ENCODE data around the gene CACNB2. TPM values are rescaled to one million over a fixed set of nuclear protein-coding genes. Genes with fewer than 3 reads are reported as not detected.
A peak's percentile ranks its signal among the peaks of the same experiment; 100 is the strongest.

Gene CACNB2
- total and polyA plus RNA-seq, 4 donors: 0.38 to 3.1 (median 0.83) TPM

DNA sequence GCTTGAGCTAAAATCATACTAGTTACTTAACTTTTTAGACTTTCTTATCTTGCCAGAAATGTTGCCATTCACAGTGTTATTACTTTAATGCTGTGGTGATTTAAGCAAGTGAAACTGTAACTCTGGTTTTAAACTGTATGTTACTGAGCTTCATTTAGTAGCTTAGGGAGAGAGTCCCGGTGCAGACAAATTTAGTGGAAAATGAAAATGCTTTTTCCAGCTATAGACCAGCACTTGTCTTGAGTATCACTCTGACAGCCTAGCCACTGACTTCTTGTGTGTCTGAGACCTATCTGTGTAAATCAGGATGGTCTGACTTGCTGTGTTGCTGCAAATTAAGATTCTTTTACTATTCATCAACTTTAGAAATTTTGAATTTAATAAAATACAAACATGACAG, 200.8 kb downstream of the CACNB2 start:
- no peak overlapping the region for H3K27ac ChIP-seq (ENCODE audit: low read depth in 1 of 2, low read length in 2 of 2)

DNA sequence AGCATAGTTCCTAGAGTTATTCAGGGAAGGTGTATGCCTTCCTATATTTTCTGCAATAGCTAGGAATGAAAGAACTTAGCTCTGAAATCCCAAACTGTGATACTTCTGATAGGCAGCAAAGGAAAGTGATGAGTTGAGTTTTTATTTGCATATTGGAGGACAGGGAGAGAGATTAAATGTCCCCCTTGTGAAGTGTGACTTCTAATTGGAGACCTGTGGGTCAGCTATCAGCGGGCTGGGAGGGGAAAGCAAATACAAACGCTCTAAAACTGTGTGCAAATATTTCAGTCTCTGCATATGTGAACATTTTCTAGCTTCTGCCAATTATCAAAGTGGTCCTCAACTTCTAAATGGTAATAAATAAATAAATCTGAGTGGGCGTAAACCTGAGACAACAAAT, 203.3 kb downstream of the CACNB2 start:
- 59% methylated on average over 3 of the region's 3 CpGs for WGBS
- no peaks in the 10 kb centered on the region for H3K9me3 ChIP-seq (ENCODE audit: control insufficient read depth in 4 of 4, low read length in 3 of 4)
- no peaks in the 10 kb centered on the region for H3K36me3 ChIP-seq (ENCODE audit: control insufficient read depth in 4 of 4, insufficient read depth in 3 of 4, low read depth in 1 of 4, low read length in 3 of 4)
- no peak for TF ChIP-seq FOXA1 (IDR thresholded peaks at IDR 0.05)
- TF ChIP-seq, protein P1, sequence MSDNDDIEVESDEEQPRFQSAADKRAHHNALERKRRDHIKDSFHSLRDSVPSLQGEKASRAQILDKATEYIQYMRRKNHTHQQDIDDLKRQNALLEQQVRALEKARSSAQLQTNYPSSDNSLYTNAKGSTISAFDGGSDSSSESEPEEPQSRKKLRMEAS (IDR thresholded peaks at IDR 0.05): no peak
- TF ChIP-seq TAF1 (conservative IDR thresholded peaks at IDR 0.05): no peak
- H3K4me3 ChIP-seq (ENCODE audit: low read depth in 1 of 3, low read length in 3 of 3): no peak overlapping the region
- no peak for DNase-seq (ENCODE audit: low spot score)
- no peak overlapping the region for H3K9ac ChIP-seq (ENCODE audit: low read depth in 1 of 2, low read length in 2 of 2)
- peaks cover 0 to 6% (median 1%) of the 10 kb centered on the region in 4 donors for H3K4me1 ChIP-seq (ENCODE audit: control insufficient read depth in 4 of 4, insufficient read depth in 4 of 4, low read length in 3 of 4)
- no peak overlapping the region for H3K27ac ChIP-seq (ENCODE audit: low read depth in 1 of 2, low read length in 2 of 2)
- H3K27me3 ChIP-seq (ENCODE audit: control insufficient read depth in 4 of 4, insufficient read depth in 4 of 4, low read length in 3 of 4): no peaks in the 10 kb centered on the region

More for the DNA sequence above, 200.8 kb downstream of the CACNB2 start:
- no peaks in the 10 kb centered on the region for H3K9me3 ChIP-seq (ENCODE audit: control insufficient read depth in 4 of 4, low read length in 3 of 4)
- no peak for DNase-seq (ENCODE audit: low spot score)
- H3K27me3 ChIP-seq (ENCODE audit: control insufficient read depth in 4 of 4, insufficient read depth in 4 of 4, low read length in 3 of 4): no peaks in the 10 kb centered on the region
- 73% methylated on average over 1 of the region's 1 CpG for WGBS
- TF ChIP-seq, protein P2, sequence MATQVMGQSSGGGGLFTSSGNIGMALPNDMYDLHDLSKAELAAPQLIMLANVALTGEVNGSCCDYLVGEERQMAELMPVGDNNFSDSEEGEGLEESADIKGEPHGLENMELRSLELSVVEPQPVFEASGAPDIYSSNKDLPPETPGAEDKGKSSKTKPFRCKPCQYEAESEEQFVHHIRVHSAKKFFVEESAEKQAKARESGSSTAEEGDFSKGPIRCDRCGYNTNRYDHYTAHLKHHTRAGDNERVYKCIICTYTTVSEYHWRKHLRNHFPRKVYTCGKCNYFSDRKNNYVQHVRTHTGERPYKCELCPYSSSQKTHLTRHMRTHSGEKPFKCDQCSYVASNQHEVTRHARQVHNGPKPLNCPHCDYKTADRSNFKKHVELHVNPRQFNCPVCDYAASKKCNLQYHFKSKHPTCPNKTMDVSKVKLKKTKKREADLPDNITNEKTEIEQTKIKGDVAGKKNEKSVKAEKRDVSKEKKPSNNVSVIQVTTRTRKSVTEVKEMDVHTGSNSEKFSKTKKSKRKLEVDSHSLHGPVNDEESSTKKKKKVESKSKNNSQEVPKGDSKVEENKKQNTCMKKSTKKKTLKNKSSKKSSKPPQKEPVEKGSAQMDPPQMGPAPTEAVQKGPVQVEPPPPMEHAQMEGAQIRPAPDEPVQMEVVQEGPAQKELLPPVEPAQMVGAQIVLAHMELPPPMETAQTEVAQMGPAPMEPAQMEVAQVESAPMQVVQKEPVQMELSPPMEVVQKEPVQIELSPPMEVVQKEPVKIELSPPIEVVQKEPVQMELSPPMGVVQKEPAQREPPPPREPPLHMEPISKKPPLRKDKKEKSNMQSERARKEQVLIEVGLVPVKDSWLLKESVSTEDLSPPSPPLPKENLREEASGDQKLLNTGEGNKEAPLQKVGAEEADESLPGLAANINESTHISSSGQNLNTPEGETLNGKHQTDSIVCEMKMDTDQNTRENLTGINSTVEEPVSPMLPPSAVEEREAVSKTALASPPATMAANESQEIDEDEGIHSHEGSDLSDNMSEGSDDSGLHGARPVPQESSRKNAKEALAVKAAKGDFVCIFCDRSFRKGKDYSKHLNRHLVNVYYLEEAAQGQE (IDR thresholded peaks at IDR 0.05): no peak
- no peak for TF ChIP-seq FOXA2 (IDR thresholded peaks at IDR 0.05)
- TF ChIP-seq GABPA (IDR thresholded peaks at IDR 0.05 in 1 of 2, conservative IDR thresholded peaks at IDR 0.05 in 1 of 2): no peak
- TF ChIP-seq YY1 (IDR thresholded peaks at IDR 0.05): no peak
- TF ChIP-seq JUND (IDR thresholded peaks at IDR 0.05): no peak
- no peak for TF ChIP-seq SP1 (IDR thresholded peaks at IDR 0.05)
- no peak for TF ChIP-seq HNF4G (IDR thresholded peaks at IDR 0.05)
- no peak for TF ChIP-seq RXRA (IDR thresholded peaks at IDR 0.05)
- no peak for TF ChIP-seq EGR1 (IDR thresholded peaks at IDR 0.05; ENCODE audit: low read depth in 2 of 2)
- TF ChIP-seq, protein P1 (IDR thresholded peaks at IDR 0.05): no peak
- no peak for TF ChIP-seq ATF3 (IDR thresholded peaks at IDR 0.05)
- TF ChIP-seq TAF1 (conservative IDR thresholded peaks at IDR 0.05): no peak
- peak overlapping the region in 2 of 3 donors; percentile 27 to 38 for H3K4me3 ChIP-seq (ENCODE audit: low read depth in 1 of 3, low read length in 3 of 3)
- no peaks in the 10 kb centered on the region for H3K36me3 ChIP-seq (ENCODE audit: control insufficient read depth in 4 of 4, insufficient read depth in 3 of 4, low read depth in 1 of 4, low read length in 3 of 4)
- peaks cover 0 to 6% (median 1%) of the 10 kb centered on the region in 4 donors for H3K4me1 ChIP-seq (ENCODE audit: control insufficient read depth in 4 of 4, insufficient read depth in 4 of 4, low read length in 3 of 4)
- H3K9ac ChIP-seq (ENCODE audit: low read depth in 1 of 2, low read length in 2 of 2): no peak overlapping the region

GRCh38 chr10:18345308-18345707, 205.1 kb downstream of the CACNB2 start:
- H3K4me3 ChIP-seq (ENCODE audit: low read depth in 1 of 3, low read length in 3 of 3): no peak overlapping the region
- H3K27me3 ChIP-seq (ENCODE audit: control insufficient read depth in 4 of 4, insufficient read depth in 4 of 4, low read length in 3 of 4): no peaks in the 10 kb centered on the region
- H3K27ac ChIP-seq (ENCODE audit: low read depth in 1 of 2, low read length in 2 of 2): peak overlapping the region in 1 of 2 donors; percentile 22
- no peak overlapping the region for H3K9ac ChIP-seq (ENCODE audit: low read depth in 1 of 2, low read length in 2 of 2)
- WGBS: 57% methylated on average over 3 of the region's 3 CpGs
- no peak for DNase-seq (ENCODE audit: low spot score)
- no peaks in the 10 kb centered on the region for H3K36me3 ChIP-seq (ENCODE audit: control insufficient read depth in 4 of 4, insufficient read depth in 3 of 4, low read depth in 1 of 4, low read length in 3 of 4)
- peaks cover 0 to 6% (median 1%) of the 10 kb centered on the region in 4 donors for H3K4me1 ChIP-seq (ENCODE audit: control insufficient read depth in 4 of 4, insufficient read depth in 4 of 4, low read length in 3 of 4)
- H3K9me3 ChIP-seq (ENCODE audit: control insufficient read depth in 4 of 4, low read length in 3 of 4): no peaks in the 10 kb centered on the region
- TF ChIP-seq CTCF (IDR thresholded peaks at IDR 0.05; ENCODE audit: low read depth, low read length, missing input control) (no peak), ZBTB33 (IDR thresholded peaks at IDR 0.05) (no peak), FOXA1 (IDR thresholded peaks at IDR 0.05) (no peak), YY1 (IDR thresholded peaks at IDR 0.05) (no peak), NR2F2 (IDR thresholded peaks at IDR 0.05) (no peak), RAD21 (IDR thresholded peaks at IDR 0.05) (no peak), HNF4A (conservative IDR thresholded peaks at IDR 0.05) (no peak), TAF1 (conservative IDR thresholded peaks at IDR 0.05) (no peak), JUND (IDR thresholded peaks at IDR 0.05) (no peak), RXRA (IDR thresholded peaks at IDR 0.05) (no peak), FOXA2 (IDR thresholded peaks at IDR 0.05) (no peak), HNF4G (IDR thresholded peaks at IDR 0.05) (no peak), EGR1 (IDR thresholded peaks at IDR 0.05; ENCODE audit: low read depth in 2 of 2) (no peak), ATF3 (IDR thresholded peaks at IDR 0.05) (no peak), SP1 (IDR thresholded peaks at IDR 0.05) (no peak)
- TF ChIP-seq, protein P1 (IDR thresholded peaks at IDR 0.05): no peak

Measured in liver (tissue), 9 donors.